Erythroblast (primary cell): ENCODE measurements around the gene EXOC6B.

Source experiments
- GATA1 ChIP-seq: IDR thresholded peaks from 2 replicates; pipeline ENCODE4 v1.6.1; 2011; ENCODE audit warnings: low read depth, mild to moderate bottlenecking, control low read depth, low read length, moderate library complexity
- POLR2A ChIP-seq: IDR thresholded peaks from 2 replicates; pipeline ENCODE4 v1.6.1; 2011; ENCODE audit warnings: mild to moderate bottlenecking, low read length

DNA sequence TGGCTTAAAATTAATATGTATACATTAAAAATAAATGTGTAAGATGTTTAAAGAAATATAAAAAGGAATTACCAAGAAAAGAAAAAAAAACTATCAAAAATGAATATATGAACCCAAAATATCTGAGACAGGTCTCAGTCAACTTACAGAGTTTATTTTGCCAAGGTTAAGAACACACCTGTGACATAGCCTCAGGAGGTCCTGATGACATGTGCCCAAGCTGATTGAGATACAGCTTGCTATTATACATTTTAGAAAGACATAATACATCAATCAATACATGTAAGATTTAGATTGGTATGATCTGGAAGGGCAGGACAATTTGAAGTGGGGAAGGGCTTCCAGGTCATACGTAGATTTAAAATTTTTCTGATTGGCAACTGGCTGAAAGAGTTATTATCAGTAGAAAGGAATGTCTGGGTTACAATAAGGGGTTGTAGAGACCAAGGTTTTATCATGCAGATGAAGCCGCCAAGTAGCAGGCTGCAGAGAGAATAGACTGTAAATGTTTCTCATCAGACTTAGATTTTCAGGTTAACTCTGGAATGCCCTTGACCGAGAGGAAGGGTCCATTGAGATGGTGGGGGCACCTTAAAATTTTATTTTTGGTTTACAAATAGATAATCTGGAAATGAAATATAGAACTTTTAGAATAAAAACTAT is 74.7 kb downstream of the EXOC6B start:
- TF ChIP-seq POLR2A (no peak), GATA1 (no peak)
